GM15510 (cell line): ENCODE measurements around the gene PODNL1.

Experiments
- POLR2A ChIP-seq: IDR thresholded peaks from 3 replicates; pipeline ENCODE4 v1.6.1; 2011; ENCODE audit warnings: borderline replicate concordance; ENCODE audit not compliant: insufficient read length; ENCODE audit errors: extremely low read depth

The PODNL1 gene

GRCh38 chr19:13929956-13930355, 8.3 kb downstream of the PODNL1 start:
- no peak for TF ChIP-seq POLR2A

- TF ChIP-seq POLR2A = no peak
These were observed 8.9 kb downstream of the PODNL1 start for GRCh38 chr19:13929340-13929739.

GRCh38 chr19:13926715-13927114, 11.5 kb downstream of the PODNL1 start:
- no peak for TF ChIP-seq POLR2A

- no peak for TF ChIP-seq POLR2A
These were observed 12.2 kb downstream of the PODNL1 start for GRCh38 chr19:13926010-13926409.

- no peak for TF ChIP-seq POLR2A
These were observed 14.8 kb downstream of the PODNL1 start for GRCh38 chr19:13923194-13923987.

GRCh38 chr19:13920940-13921747, 17.1 kb downstream of the PODNL1 start:
- TF ChIP-seq POLR2A = no peak

- no peak for TF ChIP-seq POLR2A
These were observed 17.7 kb downstream of the PODNL1 start for GRCh38 chr19:13920524-13920923.

GRCh38 chr19:13918726-13919411, 19.3 kb downstream of the PODNL1 start:
- TF ChIP-seq POLR2A = no peak

GRCh38 chr19:13917888-13918406, 20.3 kb downstream of the PODNL1 start:
- TF ChIP-seq POLR2A = no peak

- no peak for TF ChIP-seq POLR2A
These were observed 23.4 kb downstream of the PODNL1 start for GRCh38 chr19:13914777-13915176.

- no peak for TF ChIP-seq POLR2A
These were observed 24.9 kb downstream of the PODNL1 start for GRCh38 chr19:13913352-13913751.

GRCh38 chr19:13909430-13909829, 28.8 kb downstream of the PODNL1 start:
- no peak for TF ChIP-seq POLR2A

GRCh38 chr19:13908674-13909073, 29.5 kb downstream of the PODNL1 start:
- no peak for TF ChIP-seq POLR2A

GRCh38 chr19:13906910-13907309, 31.3 kb downstream of the PODNL1 start:
- no peak for TF ChIP-seq POLR2A

GRCh38 chr19:13906521-13906904, 31.7 kb downstream of the PODNL1 start:
- no peak for TF ChIP-seq POLR2A
